DND-41 (cell line): ENCODE measurements around the gene AP2B1.

ENCODE experiments used
- EZH2 ChIP-seq: IDR thresholded peaks from 3 replicates; pipeline ENCODE4 v1.6.1; 2012; ENCODE audit warnings: borderline replicate concordance, low read depth, mild to moderate bottlenecking, moderate library complexity, low read length, inconsistent platforms; ENCODE audit not compliant: severe bottlenecking
- TF ChIP-seq, protein P1 (sequence below): IDR thresholded peaks from 2 replicates; pipeline ENCODE4 v1.5.1; 2012; ENCODE audit warnings: borderline replicate concordance, low read length, moderate library complexity, mild to moderate bottlenecking; ENCODE audit not compliant: poor library complexity, severe bottlenecking; ENCODE audit errors: extremely low read depth

DNA sequence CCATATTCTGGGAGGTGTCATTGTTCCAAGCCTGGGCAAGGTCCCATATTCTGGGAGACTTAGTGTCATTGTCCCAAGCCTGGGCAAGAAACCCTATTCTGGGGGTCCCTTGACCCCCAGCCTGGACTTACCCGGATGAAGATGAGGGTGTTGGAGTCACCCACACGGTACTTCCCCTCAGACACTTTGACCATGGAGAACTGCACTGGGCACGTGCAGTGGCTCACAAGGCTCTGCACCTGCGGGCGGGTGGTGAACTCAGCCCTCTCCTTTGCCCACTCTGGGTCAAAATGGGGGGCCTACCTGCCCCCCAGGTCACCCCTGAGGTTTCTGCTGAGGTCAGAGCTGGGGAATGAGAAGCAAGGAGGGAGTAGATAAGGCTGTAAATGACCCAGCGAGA, 161.9 kb downstream of the AP2B1 start:
- TF ChIP-seq, protein P1, sequence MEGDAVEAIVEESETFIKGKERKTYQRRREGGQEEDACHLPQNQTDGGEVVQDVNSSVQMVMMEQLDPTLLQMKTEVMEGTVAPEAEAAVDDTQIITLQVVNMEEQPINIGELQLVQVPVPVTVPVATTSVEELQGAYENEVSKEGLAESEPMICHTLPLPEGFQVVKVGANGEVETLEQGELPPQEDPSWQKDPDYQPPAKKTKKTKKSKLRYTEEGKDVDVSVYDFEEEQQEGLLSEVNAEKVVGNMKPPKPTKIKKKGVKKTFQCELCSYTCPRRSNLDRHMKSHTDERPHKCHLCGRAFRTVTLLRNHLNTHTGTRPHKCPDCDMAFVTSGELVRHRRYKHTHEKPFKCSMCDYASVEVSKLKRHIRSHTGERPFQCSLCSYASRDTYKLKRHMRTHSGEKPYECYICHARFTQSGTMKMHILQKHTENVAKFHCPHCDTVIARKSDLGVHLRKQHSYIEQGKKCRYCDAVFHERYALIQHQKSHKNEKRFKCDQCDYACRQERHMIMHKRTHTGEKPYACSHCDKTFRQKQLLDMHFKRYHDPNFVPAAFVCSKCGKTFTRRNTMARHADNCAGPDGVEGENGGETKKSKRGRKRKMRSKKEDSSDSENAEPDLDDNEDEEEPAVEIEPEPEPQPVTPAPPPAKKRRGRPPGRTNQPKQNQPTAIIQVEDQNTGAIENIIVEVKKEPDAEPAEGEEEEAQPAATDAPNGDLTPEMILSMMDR = no peak
- no peak for TF ChIP-seq EZH2
